Chondrocyte (in vitro differentiated cells): ENCODE results near the gene ANKFY1. TPM values are rescaled to one million over a fixed set of nuclear protein-coding genes. Genes with fewer than 3 reads are reported as not detected.
A peak's percentile ranks its signal among the peaks of the same experiment; 100 is the strongest.

Experiments
- DNase-seq: peaks from one replicate; pipeline ENCODE4 v3.0.0; 2021; ENCODE audit warnings: mixed read lengths, low spot score
- H3K27ac Mint-ChIP-seq: one replicate; pipeline ENCODE4 v1.8.0; 2021; ENCODE audit warnings: mild to moderate bottlenecking, moderate library complexity, mixed read lengths; ENCODE audit not compliant: unreplicated experiment
- H3K27me3 Mint-ChIP-seq: 2 replicates; pipeline ENCODE4 v1.8.0; 2021; ENCODE audit warnings: low read depth, mixed read lengths
- H3K36me3 Mint-ChIP-seq: 2 replicates; pipeline ENCODE4 v1.8.0; 2021; ENCODE audit warnings: low read depth, mixed read lengths
- H3K4me1 Mint-ChIP-seq: 2 replicates; pipeline ENCODE4 v1.8.0; 2021; ENCODE audit warnings: low read depth, mild to moderate bottlenecking, mixed read lengths
- H3K4me3 Mint-ChIP-seq: one replicate; pipeline ENCODE4 v1.8.0; 2021; ENCODE audit warnings: mild to moderate bottlenecking, moderate library complexity, mixed read lengths; ENCODE audit not compliant: unreplicated experiment
- H3K9me3 Mint-ChIP-seq: 2 replicates; pipeline ENCODE4 v1.8.0; 2021; ENCODE audit warnings: low read depth, mixed read lengths
- CTCF ChIP-seq: fragments of 200-600 bp; sonication (generic); IDR thresholded peaks from 2 replicates; pipeline ENCODE4 v1.5.0; 2021; ENCODE audit warnings: antibody characterized with exemption, mild to moderate bottlenecking, moderate library complexity
- total RNA-seq: library from RNA; stranded (reverse); gene quantifications from 3 replicates; pipeline ENCODE4 v1.2.1, GENCODE V29; 2021

ANKFY1 gene
- total RNA-seq, 1 donor from 2014 or later, result 44.7 TPM

- Mint-ChIP-seq H3K27me3 (no peaks in the 10 kb centered on the region), H3K27ac (peak overlapping the region; percentile 99), H3K4me3 (no peak overlapping the region), H3K4me1 (peaks cover 66% of the 10 kb centered on the region), H3K9me3 (no peaks in the 10 kb centered on the region), H3K36me3 (peaks cover 17% of the 10 kb centered on the region)
- no peak for DNase-seq
- no peak for TF ChIP-seq CTCF
These were observed 57.9 kb downstream of the ANKFY1 start for GRCh38 chr17:4205917-4206316.

- Mint-ChIP-seq H3K4me3 (peak overlapping the region; percentile 5), H3K9me3 (no peaks in the 10 kb centered on the region), H3K4me1 (peaks cover 65% of the 10 kb centered on the region), H3K27me3 (no peaks in the 10 kb centered on the region), H3K36me3 (peaks cover 17% of the 10 kb centered on the region), H3K27ac (peak overlapping the region; percentile 99)
- no peak for DNase-seq
- TF ChIP-seq CTCF, result no peak
These were observed 59.0 kb downstream of the ANKFY1 start for GRCh38 chr17:4204710-4205173.

- no peak for TF ChIP-seq CTCF
- H3K4me3 Mint-ChIP-seq, result peak overlapping the region; percentile 40
- peaks cover 62% of the 10 kb centered on the region for H3K4me1 Mint-ChIP-seq
- peak overlapping the region; percentile 99 for H3K27ac Mint-ChIP-seq
- DNase-seq, result no peak
- H3K27me3 Mint-ChIP-seq, result no peaks in the 10 kb centered on the region
- no peaks in the 10 kb centered on the region for H3K9me3 Mint-ChIP-seq
- H3K36me3 Mint-ChIP-seq, result peaks cover 14% of the 10 kb centered on the region
These were observed 59.6 kb downstream of the ANKFY1 start for GRCh38 chr17:4204190-4204589.

- H3K36me3 Mint-ChIP-seq, result peaks cover 5% of the 10 kb centered on the region
These were observed 62.6 kb downstream of the ANKFY1 start for GRCh38 chr17:4201226-4201625.

GRCh38 chr17:4199818-4200402, 63.9 kb downstream of the ANKFY1 start:
- Mint-ChIP-seq H3K9me3 (no peaks in the 10 kb centered on the region), H3K4me1 (peaks cover 34% of the 10 kb centered on the region), H3K4me3 (no peak overlapping the region), H3K27ac (no peak overlapping the region), H3K27me3 (no peaks in the 10 kb centered on the region), H3K36me3 (peaks cover 7% of the 10 kb centered on the region)
- no peak for DNase-seq
- peak; percentile 88 for TF ChIP-seq CTCF

More at GRCh38 chr17:4201226-4201625, 62.6 kb downstream of the ANKFY1 start:
- H3K4me3 Mint-ChIP-seq, result no peak overlapping the region
- H3K9me3 Mint-ChIP-seq, result no peaks in the 10 kb centered on the region
- H3K27ac Mint-ChIP-seq, result no peak overlapping the region
- no peaks in the 10 kb centered on the region for H3K27me3 Mint-ChIP-seq
- no peak for TF ChIP-seq CTCF
- DNase-seq, result no peak
- peaks cover 34% of the 10 kb centered on the region for H3K4me1 Mint-ChIP-seq
